ENCODE results near the gene EHD2.
"Not testable (repeated sequence)": the region's sequence is repeated elsewhere in the genome, so short reads cannot be mapped to it uniquely, and the experiment has no call there.

EHD2 gene

DNA sequence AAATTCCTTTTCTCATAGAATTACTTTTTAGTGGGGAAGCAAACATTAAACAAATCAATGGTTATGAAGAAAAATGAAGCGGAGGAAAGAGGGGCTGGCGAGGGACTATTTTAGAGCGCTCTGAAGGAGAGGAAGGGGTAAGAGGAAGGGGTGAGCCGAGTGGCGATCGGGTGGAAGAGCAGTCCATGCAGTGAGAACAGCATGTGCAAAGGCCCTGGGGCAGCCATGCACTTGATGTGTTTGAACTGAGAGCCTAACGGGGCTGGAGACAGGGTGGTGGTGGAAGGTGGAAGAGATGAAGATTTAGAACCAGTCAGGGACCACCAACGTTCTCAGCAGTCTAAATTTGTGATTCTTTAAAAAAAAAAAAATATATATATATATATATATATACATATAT, 17.7 kb downstream of the EHD2 start:
- no peak for DNase-seq (ENCODE audit: low read depth)
- TF ChIP-seq CTCF (conservative IDR thresholded peaks at IDR 0.05; ENCODE audit: control insufficient read depth, insufficient read depth, low read depth, low read length), result no peak
- no peak overlapping the region for H3K4me3 ChIP-seq (ENCODE audit: control insufficient read depth, low read depth, low read length)

DNA sequence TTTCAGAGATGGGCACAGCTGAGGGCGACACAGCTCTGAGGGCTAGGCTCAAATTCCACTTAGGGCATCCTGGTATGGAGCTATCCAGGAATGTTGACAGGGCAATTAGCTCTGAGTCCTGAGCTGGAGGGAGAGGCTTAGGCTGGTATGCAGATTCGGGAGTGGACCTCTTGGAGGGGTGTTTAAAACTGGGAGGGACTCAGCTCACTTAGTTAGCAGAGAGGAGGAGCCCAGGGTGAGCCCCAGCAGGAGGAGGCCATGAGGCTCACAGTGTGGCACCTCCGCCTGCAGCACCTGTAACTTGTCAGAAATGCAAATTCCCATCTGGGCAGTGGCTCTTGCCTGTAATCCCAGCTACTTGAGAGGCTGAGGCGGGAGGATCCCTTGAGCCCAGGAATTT, 21.9 kb downstream of the EHD2 start:
- no peak for TF ChIP-seq CTCF (conservative IDR thresholded peaks at IDR 0.05; ENCODE audit: control insufficient read depth, insufficient read depth, low read depth, low read length)
- no peak for DNase-seq (ENCODE audit: low read depth)
- no peak overlapping the region for H3K4me3 ChIP-seq (ENCODE audit: control insufficient read depth, low read depth, low read length)

DNA sequence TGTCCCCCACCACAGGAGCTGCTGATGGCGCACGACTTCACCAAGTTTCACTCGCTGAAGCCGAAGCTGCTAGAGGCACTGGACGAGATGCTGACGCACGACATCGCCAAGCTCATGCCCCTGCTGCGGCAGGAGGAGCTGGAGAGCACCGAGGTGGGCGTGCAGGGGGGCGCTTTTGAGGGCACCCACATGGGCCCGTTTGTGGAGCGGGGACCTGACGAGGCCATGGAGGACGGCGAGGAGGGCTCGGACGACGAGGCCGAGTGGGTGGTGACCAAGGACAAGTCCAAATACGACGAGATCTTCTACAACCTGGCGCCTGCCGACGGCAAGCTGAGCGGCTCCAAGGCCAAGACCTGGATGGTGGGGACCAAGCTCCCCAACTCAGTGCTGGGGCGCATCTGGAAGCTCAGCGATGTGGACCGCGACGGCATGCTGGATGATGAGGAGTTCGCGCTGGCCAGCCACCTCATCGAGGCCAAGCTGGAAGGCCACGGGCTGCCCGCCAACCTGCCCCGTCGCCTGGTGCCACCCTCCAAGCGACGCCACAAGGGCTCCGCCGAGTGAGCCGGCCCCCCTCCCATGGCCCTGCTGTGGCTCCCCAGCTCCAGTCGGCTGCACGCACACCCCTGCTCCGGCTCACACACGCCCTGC, 27.8 kb downstream of the EHD2 start:
- DNase-seq (ENCODE audit: low read depth), result no peak
- TF ChIP-seq CTCF (conservative IDR thresholded peaks at IDR 0.05; ENCODE audit: control insufficient read depth, insufficient read depth, low read depth, low read length), result no peak
- H3K4me3 ChIP-seq (ENCODE audit: control insufficient read depth, low read depth, low read length), result no peak overlapping the region

DNA sequence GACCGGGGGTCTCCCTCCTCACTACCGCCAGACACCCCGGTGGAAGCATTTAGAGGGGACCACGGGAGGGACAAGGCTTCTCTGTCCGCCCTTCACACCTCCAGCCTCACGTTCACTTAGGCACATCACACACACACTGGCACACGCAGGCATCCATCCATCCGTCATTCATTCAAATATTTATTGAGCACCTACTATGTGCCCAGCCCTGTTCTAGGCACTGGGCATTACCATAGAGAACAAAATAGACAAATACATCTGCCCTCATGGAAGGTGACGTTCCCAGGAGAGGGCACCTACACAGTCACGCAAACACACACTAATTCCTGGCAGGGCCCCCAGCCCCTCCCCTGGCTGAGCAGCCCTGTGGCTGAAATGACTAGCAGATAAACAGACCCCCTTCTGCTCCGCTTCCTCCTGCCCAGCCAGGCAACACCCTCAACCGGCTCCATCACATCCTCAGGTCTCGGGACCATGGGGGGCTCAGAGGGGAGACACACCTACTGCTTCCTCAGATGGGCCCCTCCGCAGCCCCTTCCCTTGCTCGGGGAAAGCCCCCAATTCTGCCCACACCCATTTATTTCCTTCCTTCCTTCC, 28.4 kb downstream of the EHD2 start:
- H3K4me3 ChIP-seq (ENCODE audit: control insufficient read depth, low read depth, low read length), result no peak overlapping the region
- peak; percentile 18 for DNase-seq (ENCODE audit: low read depth)
- TF ChIP-seq CTCF (conservative IDR thresholded peaks at IDR 0.05; ENCODE audit: control insufficient read depth, insufficient read depth, low read depth, low read length), result no peak

- peak overlapping the region; percentile 10 for H3K4me3 ChIP-seq (ENCODE audit: control insufficient read depth, low read depth, low read length)
- no peak for TF ChIP-seq CTCF (conservative IDR thresholded peaks at IDR 0.05; ENCODE audit: control insufficient read depth, insufficient read depth, low read depth, low read length)
- peak; percentile 34 for DNase-seq (ENCODE audit: low read depth)
Observed at GRCh38 chr19:47742634-47743033, 29.4 kb downstream of the EHD2 start.

GRCh38 chr19:47745010-47745901, 32.0 kb downstream of the EHD2 start, which contains the start of gene NOP53:
Gene NOP53 (plus strand): TSS chr19:47745546. CDS start chr19:47745560, 14 bp downstream.
- TF ChIP-seq CTCF (conservative IDR thresholded peaks at IDR 0.05; ENCODE audit: control insufficient read depth, insufficient read depth, low read depth, low read length), result no peak
- peak within 1 kb of the TSS; percentile 64 for H3K4me3 ChIP-seq (ENCODE audit: control insufficient read depth, low read depth, low read length)
- peak; percentile 96 for DNase-seq (ENCODE audit: low read depth)

DNA sequence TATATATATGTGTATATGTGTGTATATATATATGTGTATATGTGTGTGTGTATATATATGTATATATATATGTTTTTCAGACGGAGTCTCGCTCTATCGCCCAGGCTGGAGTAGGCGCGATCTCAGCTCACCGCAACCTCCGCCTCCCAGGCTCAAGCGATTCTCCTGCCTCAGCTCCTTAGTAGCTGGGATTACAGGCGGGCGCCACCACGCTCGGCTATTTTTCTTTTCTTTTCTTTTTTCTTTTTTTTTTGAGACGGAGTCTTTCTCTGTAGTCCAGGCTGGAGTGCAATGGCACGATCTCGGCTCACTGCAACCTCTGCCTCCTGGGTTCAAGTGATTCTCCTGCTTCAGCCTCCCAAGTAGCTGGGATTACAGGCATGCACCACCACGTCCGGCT, 32.9 kb downstream of the EHD2 start:
- not testable (repeated sequence) for DNase-seq (ENCODE audit: low read depth)

More for the DNA sequence above, 32.9 kb downstream of the EHD2 start:
- H3K4me3 ChIP-seq (ENCODE audit: control insufficient read depth, low read depth, low read length), result peak overlapping the region; percentile 64
